AG04450 (cell line): Measurements from ENCODE around the gene SLC5A12. TPM values are rescaled to one million over a fixed set of nuclear protein-coding genes. Genes with fewer than 3 reads are reported as not detected.

ENCODE experiments used
- CTCF ChIA-PET: fragments of 300-600, 350-600 bp; formaldehyde crosslinking; extraction: SDS; loops from one replicate; lab custom pipeline; 2022; ENCODE audit warnings: antibody characterized with exemption, inconsistent platforms; lab: Charles Lee
- POLR2A ChIA-PET: fragments of 350-600 bp; formaldehyde crosslinking; extraction: SDS; loops from one replicate; lab custom pipeline; 2021; ENCODE audit warnings: antibody characterized with exemption, inconsistent platforms; lab: Yijun Ruan, JAX
- DNase-seq: peaks from one replicate; pipeline ENCODE4 v3.0.0-alpha.2; 2011; ENCODE audit warnings: low read depth, low spot score
- H3K27ac ChIP-seq: one replicate; pipeline ENCODE4 v1.5.1; 2012; ENCODE audit warnings: low read depth, low read length, control low read depth
- H3K27me3 ChIP-seq: one replicate; pipeline ENCODE4 v1.6.0; 2012; ENCODE audit warnings: low read length; ENCODE audit not compliant: control insufficient read depth, insufficient read depth
- H3K4me3 ChIP-seq: 2 replicates; pipeline ENCODE4 v1.5.1; 2011; ENCODE audit warnings: mild to moderate bottlenecking, low read depth, low read length, control low read depth
- H3K9me3 ChIP-seq: 2 replicates; pipeline ENCODE4 v1.5.1; 2012; ENCODE audit warnings: low read length; ENCODE audit not compliant: control insufficient read depth, insufficient read depth
- CTCF ChIP-seq: IDR thresholded peaks from 2 replicates; pipeline ENCODE4 v1.5.1; 2011; ENCODE audit warnings: low read depth, low read length, control low read depth, inconsistent platforms
- polyA plus RNA-seq: library from polyadenylated mRNA; depleted of rRNA; stranded (reverse); fragments of >200 nt; gene quantifications from 2 replicates; pipeline ENCODE4 v1.2.3, GENCODE V29; 2011

SLC5A12 gene
- polyA plus RNA-seq, 1 experiment: not detected

DNA sequence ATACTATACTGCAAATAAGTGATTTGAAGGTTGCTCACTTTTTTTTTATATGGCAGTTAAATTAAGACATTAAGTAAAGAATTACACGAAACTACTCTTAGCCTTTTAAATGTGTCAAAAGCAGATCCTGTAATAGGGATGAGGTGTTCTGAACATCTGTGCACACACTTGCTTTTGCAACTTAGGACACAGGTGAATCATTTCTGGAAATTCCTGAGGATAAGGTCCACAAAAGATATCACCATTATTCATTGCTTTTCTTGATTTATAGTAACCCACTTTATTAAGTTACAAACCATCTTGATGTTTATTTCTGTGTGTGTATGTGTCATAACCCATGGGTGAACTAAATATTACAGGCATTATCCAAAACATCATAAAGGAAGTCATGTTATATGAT is 55.9 kb downstream of the SLC5A12 start:
- POLR2A ChIA-PET: no interaction called here
- CTCF ChIA-PET: no interaction called here
- TF ChIP-seq CTCF: no peak
- no peak for DNase-seq
- no peaks in the 10 kb centered on the region for H3K9me3 ChIP-seq
- no peak overlapping the region for H3K27ac ChIP-seq
- no peak overlapping the region for H3K4me3 ChIP-seq
- no peaks in the 10 kb centered on the region for H3K27me3 ChIP-seq

DNA sequence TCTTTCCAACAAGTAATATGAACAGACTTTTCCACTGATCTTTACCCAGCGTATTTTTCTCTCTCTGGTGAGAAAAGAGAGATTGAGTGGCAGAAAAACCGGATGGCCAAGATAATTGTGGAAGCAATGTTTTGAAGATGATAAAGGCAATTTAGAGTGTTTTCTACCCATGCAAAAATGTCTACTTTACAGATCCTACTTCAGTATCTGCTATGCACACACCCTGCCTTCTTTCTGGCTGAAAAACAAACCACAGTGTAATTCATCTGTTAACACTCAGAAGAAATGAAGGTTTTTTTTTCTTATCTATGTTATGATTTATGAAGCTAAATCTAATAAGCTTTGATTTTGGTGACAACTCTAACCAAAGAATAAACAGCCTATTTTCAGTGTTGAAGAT is 56.8 kb downstream of the SLC5A12 start:
- no peak for DNase-seq
- CTCF ChIA-PET: no interaction called here
- no peak for TF ChIP-seq CTCF
- Histone ChIP-seq H3K27ac (no peak overlapping the region), H3K9me3 (no peaks in the 10 kb centered on the region), H3K4me3 (no peak overlapping the region), H3K27me3 (no peaks in the 10 kb centered on the region)
- POLR2A ChIA-PET: no interaction called here

- CTCF ChIA-PET: interaction anchor here (1.0 to 1.5 kb wide), 2 partner anchors 366 to 497 kb away, joined by 3 to 4 read pairs; no protein-coding TSS in a partner anchor
- POLR2A ChIA-PET: no interaction called here
These were observed 58.9 kb downstream of the SLC5A12 start for GRCh38 chr11:26662916-26663315.

DNA sequence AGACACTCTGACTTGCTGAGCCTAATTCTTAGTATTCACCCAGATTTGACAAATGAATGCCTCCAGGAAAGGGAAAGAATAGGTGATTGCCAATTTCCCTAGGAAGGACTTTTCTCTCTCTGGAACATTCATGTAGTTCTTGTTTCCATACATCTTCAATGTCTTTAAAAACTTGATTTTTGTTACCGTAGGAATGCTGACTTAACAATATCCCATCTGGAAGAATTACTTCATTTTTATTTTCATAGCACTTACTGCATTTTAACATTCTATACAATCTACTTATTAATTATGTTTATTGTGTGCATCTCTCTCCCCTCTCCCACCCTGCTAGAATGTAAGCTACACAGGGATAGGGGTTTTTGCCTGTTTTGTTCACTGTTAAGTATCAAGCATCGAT is 66.6 kb downstream of the SLC5A12 start:
- POLR2A ChIA-PET: no interaction called here
- CTCF ChIA-PET: interaction anchor here (0.6 kb wide), 1 partner anchor 100 kb away, joined by 3 read pairs; no protein-coding TSS in a partner anchor
- Histone ChIP-seq H3K27ac (no peak overlapping the region), H3K27me3 (no peaks in the 10 kb centered on the region), H3K4me3 (no peak overlapping the region), H3K9me3 (no peaks in the 10 kb centered on the region)
- no peak for DNase-seq
- no peak for TF ChIP-seq CTCF

More at GRCh38 chr11:26662916-26663315, 58.9 kb downstream of the SLC5A12 start:
- no peak for TF ChIP-seq CTCF
- no peak overlapping the region for H3K4me3 ChIP-seq
- no peaks in the 10 kb centered on the region for H3K27me3 ChIP-seq
- no peak overlapping the region for H3K27ac ChIP-seq
- no peak for DNase-seq
- H3K9me3 ChIP-seq: no peaks in the 10 kb centered on the region

GRCh38 chr11:26651916-26652315 is 69.9 kb downstream of the SLC5A12 start:
- Histone ChIP-seq H3K4me3 (no peak overlapping the region), H3K27me3 (no peaks in the 10 kb centered on the region), H3K27ac (no peak overlapping the region), H3K9me3 (no peaks in the 10 kb centered on the region)
- TF ChIP-seq CTCF: no peak
- no peak for DNase-seq
- CTCF ChIA-PET: interaction anchor here (0.6 to 3.4 kb wide), 3 partner anchors 17 to 366 kb away, joined by 3 to 27 read pairs (median 12); no protein-coding TSS in a partner anchor
- POLR2A ChIA-PET: no interaction called here
